HEK293 (cell line): Measurements from ENCODE around the gene STYK1.

Source experiments
- CTCF ChIA-PET: fragments of 350-600 bp; formaldehyde crosslinking; extraction: SDS; loops from one replicate; lab custom pipeline; 2021; ENCODE audit warnings: antibody characterized with exemption; lab: Yijun Ruan, JAX
- POLR2A ChIA-PET: fragments of 300-600 bp; formaldehyde crosslinking; extraction: SDS; loops from one replicate; lab custom pipeline; 2020; ENCODE audit warnings: antibody characterized with exemption, inconsistent platforms; lab: Yijun Ruan, JAX
- H3K27ac ChIP-seq: fragments of 200-500 bp; sonication (Bioruptor generic); 2 replicates; pipeline ENCODE4 v1.5.1; 2014; ENCODE audit warnings: low read depth, low read length, control low read depth, inconsistent platforms; ENCODE audit errors: extremely low read depth
- H3K36me3 ChIP-seq, 2 experiments: fragments of 200-500 bp in 1 of 2; sonication (Bioruptor generic) in 1 of 2; 1 replicate in 1 of 2; 2 replicates in 1 of 2; pipeline ENCODE4 v1.5.1; 2014 to 2017; ENCODE audit warnings: inconsistent platforms in 2 of 2, low read length in 2 of 2; ENCODE audit not compliant: control insufficient read depth in 2 of 2, insufficient read depth in 1 of 2
- H3K4me1 ChIP-seq: fragments of 200-500 bp; sonication (Bioruptor generic); 2 replicates; pipeline ENCODE4 v1.5.1; 2014; ENCODE audit warnings: mild to moderate bottlenecking, low read length, inconsistent platforms; ENCODE audit not compliant: control insufficient read depth, insufficient read depth
- H3K4me3 ChIP-seq: 2 replicates; pipeline ENCODE4 v1.5.1; 2011; ENCODE audit warnings: low read depth, mild to moderate bottlenecking, control low read depth, low read length, moderate library complexity
- H3K9me3 ChIP-seq: fragments of 200-500 bp; sonication (Bioruptor generic); 2 replicates; pipeline ENCODE4 v1.5.1; 2014; ENCODE audit warnings: low read depth, low read length, inconsistent platforms; ENCODE audit not compliant: control insufficient read depth, insufficient read depth
- BCL11A ChIP-seq: fragments of 450-650 bp; formaldehyde crosslinking; IDR thresholded peaks from 2 replicates; pipeline ENCODE4 v1.5.1; 2016; ENCODE audit warnings: low read depth, missing biosample characterization, missing genetic modification characterization
- BCL11B ChIP-seq: fragments of 450-650 bp; formaldehyde crosslinking; IDR thresholded peaks from 2 replicates; pipeline ENCODE4 v1.5.1; 2016; ENCODE audit warnings: low read depth, missing biosample characterization, missing genetic modification characterization
- GLIS1 ChIP-seq: fragments of 450-650 bp; formaldehyde crosslinking; IDR thresholded peaks from 2 replicates; pipeline ENCODE4 v1.5.1; 2016; ENCODE audit warnings: missing biosample characterization, missing genetic modification characterization
- HOXC10 ChIP-seq: sonication (generic); formaldehyde crosslinking; IDR thresholded peaks from 2 replicates; pipeline ENCODE4 v1.8.1; 2023; ENCODE audit warnings: mild to moderate bottlenecking, missing genetic modification reagents
- PATZ1 ChIP-seq: fragments of 450-650 bp; formaldehyde crosslinking; IDR thresholded peaks from 2 replicates; pipeline ENCODE4 v1.5.1; 2016; ENCODE audit warnings: missing biosample characterization, missing genetic modification characterization
- SCRT1 ChIP-seq: fragments of 450-650 bp; formaldehyde crosslinking; IDR thresholded peaks from 2 replicates; pipeline ENCODE4 v1.5.1; 2016; ENCODE audit warnings: missing biosample characterization, missing genetic modification characterization, borderline replicate concordance
- ZBTB44 ChIP-seq: fragments of 450-650 bp; IDR thresholded peaks from 2 replicates; pipeline ENCODE4 v1.5.1; 2018; ENCODE audit warnings: missing biosample characterization, mild to moderate bottlenecking, missing genetic modification characterization
- ZIC2 ChIP-seq: fragments of 450-650 bp; formaldehyde crosslinking; IDR thresholded peaks from 2 replicates; pipeline ENCODE4 v1.5.1; 2016; ENCODE audit warnings: missing biosample characterization, missing genetic modification characterization
- ZNF10 ChIP-seq: fragments of 450-650 bp; formaldehyde crosslinking; IDR thresholded peaks from 2 replicates; pipeline ENCODE4 v1.5.1; 2017; ENCODE audit warnings: missing biosample characterization, missing genetic modification characterization
- ZNF140 ChIP-seq: fragments of 450-650 bp; formaldehyde crosslinking; IDR thresholded peaks from 2 replicates; pipeline ENCODE4 v1.5.1; 2016; ENCODE audit warnings: missing biosample characterization, missing genetic modification characterization
- ZNF169 ChIP-seq: fragments of 450-650 bp; formaldehyde crosslinking; IDR thresholded peaks from 2 replicates; pipeline ENCODE4 v1.5.1; 2016; ENCODE audit warnings: missing biosample characterization, missing genetic modification characterization
- ZNF324 ChIP-seq: fragments of 450-650 bp; formaldehyde crosslinking; IDR thresholded peaks from 2 replicates; pipeline ENCODE4 v1.5.1; 2016; ENCODE audit warnings: missing biosample characterization, missing genetic modification characterization
- ZNF391 ChIP-seq: fragments of 450-650 bp; formaldehyde crosslinking; IDR thresholded peaks from 2 replicates; pipeline ENCODE4 v1.5.1; 2016; ENCODE audit warnings: low read depth, missing biosample characterization, missing genetic modification characterization, borderline replicate concordance
- ZNF423 ChIP-seq: fragments of 450-650 bp; formaldehyde crosslinking; IDR thresholded peaks from 2 replicates; pipeline ENCODE4 v1.5.1; 2016; ENCODE audit warnings: missing biosample characterization, missing genetic modification characterization
- ZNF600 ChIP-seq: fragments of 450-650 bp; formaldehyde crosslinking; IDR thresholded peaks from 2 replicates; pipeline ENCODE4 v1.5.1; 2016; ENCODE audit warnings: missing biosample characterization, missing genetic modification characterization
- ZNF621 ChIP-seq: fragments of 450-650 bp; formaldehyde crosslinking; IDR thresholded peaks from 2 replicates; pipeline ENCODE4 v1.5.1; 2017; ENCODE audit warnings: missing biosample characterization, missing genetic modification characterization
- ZNF639 ChIP-seq: fragments of 450-650 bp; formaldehyde crosslinking; IDR thresholded peaks from 2 replicates; pipeline ENCODE4 v1.5.1; 2016; ENCODE audit warnings: missing biosample characterization, missing genetic modification characterization
- ZNF837 ChIP-seq: fragments of 450-650 bp; formaldehyde crosslinking; IDR thresholded peaks from 2 replicates; pipeline ENCODE4 v1.5.1; 2016; ENCODE audit warnings: missing biosample characterization, missing genetic modification characterization
- ZNF843 ChIP-seq: fragments of 450-650 bp; formaldehyde crosslinking; IDR thresholded peaks from 2 replicates; pipeline ENCODE4 v1.5.1; 2016; ENCODE audit warnings: missing biosample characterization, missing genetic modification characterization
- TF ChIP-seq, protein P1 (sequence below): sonication (generic); formaldehyde crosslinking; IDR thresholded peaks from 2 replicates; pipeline ENCODE4 v1.8.1; 2022; ENCODE audit warnings: mild to moderate bottlenecking, moderate library complexity, missing genetic modification reagents
- TF ChIP-seq, protein P2 (sequence below): fragments of 450-650 bp; formaldehyde crosslinking; IDR thresholded peaks from 2 replicates; pipeline ENCODE4 v1.5.1; 2017; ENCODE audit warnings: missing biosample characterization, missing genetic modification characterization

STYK1 gene

DNA sequence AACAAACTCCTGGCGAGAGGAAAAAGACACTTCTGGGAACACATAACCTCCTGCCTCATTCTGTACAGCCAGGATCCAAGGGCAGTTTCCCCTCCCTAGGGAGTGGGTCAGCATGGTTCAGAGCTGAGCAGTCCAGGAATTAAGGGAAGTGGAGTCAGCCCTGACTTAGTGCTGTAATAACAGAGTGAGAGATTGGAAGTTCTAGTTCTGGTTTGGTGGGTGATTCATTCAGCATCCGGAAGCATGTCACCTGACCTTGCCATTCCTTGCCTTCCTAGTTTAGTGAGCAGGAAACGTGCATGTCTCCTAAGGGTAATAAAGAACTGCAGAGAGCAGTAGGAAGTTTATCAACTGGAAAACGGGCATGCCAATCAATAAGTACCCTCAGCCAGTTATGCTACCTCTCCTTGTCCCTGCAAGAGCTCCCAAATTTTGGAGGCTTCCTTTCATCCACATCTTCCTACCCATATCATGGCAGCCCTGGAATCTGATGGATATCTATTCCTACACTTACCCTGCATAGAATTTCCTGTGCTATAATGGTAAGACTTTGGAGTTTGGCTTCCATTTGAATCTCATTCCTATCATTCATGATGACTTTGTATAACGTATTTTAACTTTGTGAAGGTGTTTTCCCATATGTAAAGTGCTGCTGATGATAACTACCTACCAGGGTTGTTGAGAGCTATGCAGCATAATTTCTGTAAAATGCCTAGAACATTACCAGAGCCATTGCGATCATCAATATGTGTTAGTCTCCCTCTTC lies 31.9 kb downstream of the STYK1 start (continued):
- TF ChIP-seq, protein P1, sequence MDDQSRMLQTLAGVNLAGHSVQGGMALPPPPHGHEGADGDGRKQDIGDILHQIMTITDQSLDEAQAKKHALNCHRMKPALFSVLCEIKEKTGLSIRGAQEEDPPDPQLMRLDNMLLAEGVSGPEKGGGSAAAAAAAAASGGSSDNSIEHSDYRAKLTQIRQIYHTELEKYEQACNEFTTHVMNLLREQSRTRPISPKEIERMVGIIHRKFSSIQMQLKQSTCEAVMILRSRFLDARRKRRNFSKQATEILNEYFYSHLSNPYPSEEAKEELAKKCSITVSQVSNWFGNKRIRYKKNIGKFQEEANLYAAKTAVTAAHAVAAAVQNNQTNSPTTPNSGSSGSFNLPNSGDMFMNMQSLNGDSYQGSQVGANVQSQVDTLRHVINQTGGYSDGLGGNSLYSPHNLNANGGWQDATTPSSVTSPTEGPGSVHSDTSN: no peak
- no peak for TF ChIP-seq ZNF423
- no peak for TF ChIP-seq ZBTB44 (tag by site-specific recombination)
- TF ChIP-seq GLIS1 (tag by site-specific recombination): no peak

- no peak overlapping the region for H3K27ac ChIP-seq
- no peaks in the 10 kb centered on the region for H3K4me1 ChIP-seq
- ChIA-PET CTCF (interaction anchor here (0.6 to 0.7 kb wide), 2 partner anchors 362 to 1251 kb away, joined by 3 read pairs; no protein-coding TSS in a partner anchor), POLR2A (no interaction called here)
- TF ChIP-seq, protein P2, sequence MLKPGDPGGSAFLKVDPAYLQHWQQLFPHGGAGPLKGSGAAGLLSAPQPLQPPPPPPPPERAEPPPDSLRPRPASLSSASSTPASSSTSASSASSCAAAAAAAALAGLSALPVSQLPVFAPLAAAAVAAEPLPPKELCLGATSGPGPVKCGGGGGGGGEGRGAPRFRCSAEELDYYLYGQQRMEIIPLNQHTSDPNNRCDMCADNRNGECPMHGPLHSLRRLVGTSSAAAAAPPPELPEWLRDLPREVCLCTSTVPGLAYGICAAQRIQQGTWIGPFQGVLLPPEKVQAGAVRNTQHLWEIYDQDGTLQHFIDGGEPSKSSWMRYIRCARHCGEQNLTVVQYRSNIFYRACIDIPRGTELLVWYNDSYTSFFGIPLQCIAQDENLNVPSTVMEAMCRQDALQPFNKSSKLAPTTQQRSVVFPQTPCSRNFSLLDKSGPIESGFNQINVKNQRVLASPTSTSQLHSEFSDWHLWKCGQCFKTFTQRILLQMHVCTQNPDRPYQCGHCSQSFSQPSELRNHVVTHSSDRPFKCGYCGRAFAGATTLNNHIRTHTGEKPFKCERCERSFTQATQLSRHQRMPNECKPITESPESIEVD (tag by site-specific recombination): no peak
- no peaks in the 10 kb centered on the region for H3K9me3 ChIP-seq
- H3K36me3 ChIP-seq: no peaks in the 10 kb centered on the region
- H3K4me3 ChIP-seq: no peak overlapping the region
Measured at GRCh38 chr12:10638728-10639127, 35.1 kb downstream of the STYK1 start.

DNA sequence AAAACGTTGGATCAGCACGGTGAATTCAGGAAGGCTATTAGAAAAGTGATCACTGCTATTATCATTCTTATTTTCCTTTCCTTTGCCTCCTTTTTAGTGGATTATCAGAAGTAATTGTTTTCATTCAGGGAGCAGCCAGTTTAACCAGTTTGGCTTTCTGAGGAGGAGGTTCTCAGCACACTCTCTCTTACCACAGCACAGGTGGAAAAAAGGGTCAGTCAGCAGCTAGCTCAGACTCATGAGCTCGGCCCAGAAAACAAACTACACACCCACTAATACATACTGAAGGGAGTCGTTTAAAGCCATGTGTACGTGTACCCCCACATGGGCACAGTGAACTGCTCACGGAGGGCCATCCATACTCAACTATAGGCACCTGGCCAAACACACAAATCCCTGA lies 37.2 kb downstream of the STYK1 start:
- TF ChIP-seq ZNF324 (tag by site-specific recombination) (no peak), ZNF621 (no peak), BCL11A (no peak)
- ChIA-PET CTCF (no interaction called here), POLR2A (no interaction called here)
- H3K4me3 ChIP-seq: no peak overlapping the region
- no peaks in the 10 kb centered on the region for H3K36me3 ChIP-seq
- no peak overlapping the region for H3K27ac ChIP-seq
- H3K4me1 ChIP-seq: no peaks in the 10 kb centered on the region
- H3K9me3 ChIP-seq: no peaks in the 10 kb centered on the region

GRCh38 chr12:10636124-10636523 lies 37.7 kb downstream of the STYK1 start:
- ChIA-PET CTCF (no interaction called here), POLR2A (no interaction called here)
- no peak overlapping the region for H3K27ac ChIP-seq

More at GRCh38 chr12:10636124-10636523, 37.7 kb downstream of the STYK1 start:
- no peaks in the 10 kb centered on the region for H3K36me3 ChIP-seq
- no peak overlapping the region for H3K4me3 ChIP-seq
- H3K9me3 ChIP-seq: no peaks in the 10 kb centered on the region
- no peaks in the 10 kb centered on the region for H3K4me1 ChIP-seq
- TF ChIP-seq ZIC2 (no peak), ZNF600 (tag by site-specific recombination) (no peak), BCL11B (tag by site-specific recombination) (no peak), ZNF843 (tag by site-specific recombination) (no peak), ZNF837 (tag by site-specific recombination) (no peak), ZNF10 (tag by site-specific recombination) (no peak), PATZ1 (tag by site-specific recombination) (no peak), SCRT1 (tag by site-specific recombination) (no peak), ZNF639 (tag by site-specific recombination) (no peak), ZNF391 (tag by site-specific recombination) (no peak), ZNF169 (tag by site-specific recombination) (no peak), HOXC10 (CRISPR knock-in tag) (no peak), ZNF140 (no peak)
